ENCODE data around the gene UBE3A.

UBE3A gene

DNA sequence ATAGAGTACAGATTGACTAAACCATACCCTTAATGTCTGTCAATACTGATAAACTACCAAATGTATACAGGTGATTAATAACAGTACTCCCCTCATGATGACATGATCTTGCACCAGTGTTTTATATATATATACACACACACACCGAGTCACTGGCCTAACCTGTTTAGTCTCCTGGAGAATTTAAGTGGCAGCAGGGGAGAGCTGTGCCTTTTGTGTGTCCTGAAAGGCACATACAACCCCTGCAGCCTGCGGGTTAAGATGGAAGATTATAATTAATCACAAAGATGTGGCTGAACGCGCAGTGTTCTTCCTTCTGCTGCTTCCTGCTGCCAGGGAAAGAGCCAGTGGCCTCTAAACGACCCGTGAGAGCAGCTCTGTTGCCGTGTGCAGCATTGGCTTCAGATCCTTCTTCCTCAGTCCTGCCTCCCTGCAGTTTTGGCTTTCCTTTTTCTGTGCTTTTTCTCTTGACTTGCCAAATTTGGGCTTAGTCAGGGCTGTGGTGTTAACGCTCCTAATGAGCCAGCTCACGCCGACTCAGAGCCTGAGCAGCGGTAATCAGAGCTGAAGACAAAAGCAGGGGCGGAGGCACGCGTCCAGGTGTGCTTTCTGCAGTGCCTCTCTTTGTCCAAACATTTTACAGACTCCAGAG lies 42.5 kb upstream of the UBE3A start:
- H3K9me3 ChIP-seq (ENCODE audit: insufficient read depth, low read length): no peaks in the 10 kb centered on the region
- no peak overlapping the region for H3K27ac ChIP-seq (ENCODE audit: low read depth, low read length)
- no peak for TF ChIP-seq EZH2phosphoT487 (conservative IDR thresholded peaks at IDR 0.05; ENCODE audit: low read length)
- TF ChIP-seq, protein P1, sequence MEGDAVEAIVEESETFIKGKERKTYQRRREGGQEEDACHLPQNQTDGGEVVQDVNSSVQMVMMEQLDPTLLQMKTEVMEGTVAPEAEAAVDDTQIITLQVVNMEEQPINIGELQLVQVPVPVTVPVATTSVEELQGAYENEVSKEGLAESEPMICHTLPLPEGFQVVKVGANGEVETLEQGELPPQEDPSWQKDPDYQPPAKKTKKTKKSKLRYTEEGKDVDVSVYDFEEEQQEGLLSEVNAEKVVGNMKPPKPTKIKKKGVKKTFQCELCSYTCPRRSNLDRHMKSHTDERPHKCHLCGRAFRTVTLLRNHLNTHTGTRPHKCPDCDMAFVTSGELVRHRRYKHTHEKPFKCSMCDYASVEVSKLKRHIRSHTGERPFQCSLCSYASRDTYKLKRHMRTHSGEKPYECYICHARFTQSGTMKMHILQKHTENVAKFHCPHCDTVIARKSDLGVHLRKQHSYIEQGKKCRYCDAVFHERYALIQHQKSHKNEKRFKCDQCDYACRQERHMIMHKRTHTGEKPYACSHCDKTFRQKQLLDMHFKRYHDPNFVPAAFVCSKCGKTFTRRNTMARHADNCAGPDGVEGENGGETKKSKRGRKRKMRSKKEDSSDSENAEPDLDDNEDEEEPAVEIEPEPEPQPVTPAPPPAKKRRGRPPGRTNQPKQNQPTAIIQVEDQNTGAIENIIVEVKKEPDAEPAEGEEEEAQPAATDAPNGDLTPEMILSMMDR (IDR thresholded peaks at IDR 0.05; ENCODE audit: insufficient read depth, low read length, poor library complexity, severe bottlenecking): no peak
- H3F3A ChIP-seq (ENCODE audit: insufficient read depth): no peaks in the 10 kb centered on the region
- no peaks in the 10 kb centered on the region for H4K20me1 ChIP-seq (ENCODE audit: low read depth, low read length)
- H3K36me3 ChIP-seq (ENCODE audit: low read length): no peaks in the 10 kb centered on the region
- H3K9ac ChIP-seq (ENCODE audit: low read length): no peak overlapping the region
- H3K79me2 ChIP-seq (ENCODE audit: insufficient read depth, low read length): no peaks in the 10 kb centered on the region
- no peak overlapping the region for H3K4me3 ChIP-seq (ENCODE audit: insufficient read depth, low read length, poor library complexity, severe bottlenecking)
- H3K27me3 ChIP-seq (ENCODE audit: low read length): no peaks in the 10 kb centered on the region
- no peaks in the 10 kb centered on the region for H3K9me2 ChIP-seq (replicated peaks; ENCODE audit: insufficient read depth, low read length)
- no peak overlapping the region for H2AFZ ChIP-seq (ENCODE audit: low read depth, low read length, severe bottlenecking)
- no peak overlapping the region for H3K4me2 ChIP-seq (ENCODE audit: low read depth, low read length, poor library complexity, severe bottlenecking)

DNA sequence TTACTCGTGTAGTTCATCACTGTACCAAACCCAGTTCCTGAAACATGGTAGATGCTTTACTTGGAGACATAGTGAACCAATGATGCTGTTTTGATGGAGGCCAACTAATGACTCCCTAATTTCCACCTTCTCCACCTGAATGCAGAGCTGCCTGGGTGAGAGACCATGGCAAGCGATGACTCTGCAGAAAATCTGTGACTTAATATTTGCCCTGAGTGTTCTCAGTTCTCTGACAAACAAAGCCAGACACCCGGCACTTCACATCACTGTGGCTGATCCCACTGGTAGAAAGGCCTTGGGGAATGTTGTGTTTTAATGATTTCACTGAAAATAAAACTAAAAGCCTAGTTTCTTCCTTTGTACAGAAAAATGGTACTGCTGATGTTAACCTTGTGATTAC lies 39.5 kb upstream of the UBE3A start:
- H3K9me3 ChIP-seq (ENCODE audit: insufficient read depth, low read length): no peaks in the 10 kb centered on the region
- H3K27me3 ChIP-seq (ENCODE audit: low read length): no peaks in the 10 kb centered on the region
- no peak overlapping the region for H3K9ac ChIP-seq (ENCODE audit: low read length)
- TF ChIP-seq EZH2phosphoT487 (conservative IDR thresholded peaks at IDR 0.05; ENCODE audit: low read length): no peak
- TF ChIP-seq, protein P1 (IDR thresholded peaks at IDR 0.05; ENCODE audit: insufficient read depth, low read length, poor library complexity, severe bottlenecking): no peak
- no peaks in the 10 kb centered on the region for H3K79me2 ChIP-seq (ENCODE audit: insufficient read depth, low read length)
- H3K36me3 ChIP-seq (ENCODE audit: low read length): no peaks in the 10 kb centered on the region
- H4K20me1 ChIP-seq (ENCODE audit: low read depth, low read length): no peaks in the 10 kb centered on the region
- H3K9me2 ChIP-seq (replicated peaks; ENCODE audit: insufficient read depth, low read length): no peaks in the 10 kb centered on the region
- H3K27ac ChIP-seq (ENCODE audit: low read depth, low read length): no peak overlapping the region
- no peak overlapping the region for H3K4me2 ChIP-seq (ENCODE audit: low read depth, low read length, poor library complexity, severe bottlenecking)
- no peak overlapping the region for H2AFZ ChIP-seq (ENCODE audit: low read depth, low read length, severe bottlenecking)
- no peak overlapping the region for H3K4me3 ChIP-seq (ENCODE audit: insufficient read depth, low read length, poor library complexity, severe bottlenecking)
- no peaks in the 10 kb centered on the region for H3F3A ChIP-seq (ENCODE audit: insufficient read depth)

DNA sequence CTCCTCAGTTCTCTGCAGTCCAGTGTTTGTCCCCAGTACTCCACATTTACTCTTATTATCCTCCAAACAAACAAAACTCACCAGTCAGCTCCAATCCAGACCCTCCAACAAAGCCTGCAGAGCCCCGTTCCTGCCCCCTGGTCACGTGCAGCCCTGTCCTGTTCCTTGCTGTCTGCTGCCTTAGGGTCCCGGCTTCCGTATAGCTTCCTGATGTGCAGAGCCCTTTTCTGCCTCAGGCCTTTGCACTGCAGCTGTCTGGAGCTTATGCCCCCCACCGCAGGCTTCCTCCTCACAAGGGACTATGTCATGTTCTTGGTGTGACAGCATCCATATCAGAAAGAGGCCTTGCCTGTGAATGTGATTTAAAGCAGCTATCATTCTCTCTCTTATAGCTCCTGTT lies 39.0 kb upstream of the UBE3A start:
- no peaks in the 10 kb centered on the region for H3K36me3 ChIP-seq (ENCODE audit: low read length)

More for the DNA sequence above, 39.0 kb upstream of the UBE3A start:
- Histone ChIP-seq H3F3A (ENCODE audit: insufficient read depth) (no peaks in the 10 kb centered on the region), H3K4me3 (ENCODE audit: insufficient read depth, low read length, poor library complexity, severe bottlenecking) (no peak overlapping the region), H4K20me1 (ENCODE audit: low read depth, low read length) (no peaks in the 10 kb centered on the region), H3K9me3 (ENCODE audit: insufficient read depth, low read length) (no peaks in the 10 kb centered on the region), H3K9me2 (replicated peaks; ENCODE audit: insufficient read depth, low read length) (no peaks in the 10 kb centered on the region), H3K79me2 (ENCODE audit: insufficient read depth, low read length) (no peaks in the 10 kb centered on the region), H3K9ac (ENCODE audit: low read length) (no peak overlapping the region), H3K27me3 (ENCODE audit: low read length) (no peaks in the 10 kb centered on the region), H3K27ac (ENCODE audit: low read depth, low read length) (no peak overlapping the region), H2AFZ (ENCODE audit: low read depth, low read length, severe bottlenecking) (no peak overlapping the region), H3K4me2 (ENCODE audit: low read depth, low read length, poor library complexity, severe bottlenecking) (no peak overlapping the region)
- TF ChIP-seq, protein P1 (IDR thresholded peaks at IDR 0.05; ENCODE audit: insufficient read depth, low read length, poor library complexity, severe bottlenecking): no peak
- no peak for TF ChIP-seq EZH2phosphoT487 (conservative IDR thresholded peaks at IDR 0.05; ENCODE audit: low read length)
